NCI-H1417 (cell line): ENCODE results near the gene EIF5A2.

Experiments used
- DNase-seq, 3 experiments: peaks; one replicate each; lab custom pipeline; 2025; lab: John Stamatoyannopoulos, UW

Gene EIF5A2

GRCh38 chr3:170852324-170852723 lies 56.1 kb downstream of the EIF5A2 start:
- DNase-seq, result no peak

- peak in 2 of 3 experiments; percentile 23 to 46 for DNase-seq
These were observed 60.0 kb downstream of the EIF5A2 start for GRCh38 chr3:170848292-170848917.

GRCh38 chr3:170844377-170844776 lies 64.1 kb downstream of the EIF5A2 start:
- DNase-seq, result no peak

GRCh38 chr3:170840291-170840859 lies 68.1 kb downstream of the EIF5A2 start:
- DNase-seq, result no peak

GRCh38 chr3:170839518-170840100 lies 68.8 kb downstream of the EIF5A2 start:
- DNase-seq, result no peak
